Measurements from ENCODE around the gene CAPRIN1.
A peak's percentile ranks its signal among the peaks of the same experiment; 100 is the strongest.

The CAPRIN1 gene

GRCh38 chr11:34051349-34052035 is at the start of gene CAPRIN1:
CAPRIN1 (plus strand) TSS chr11:34051731; CDS start chr11:34052421, 690 bp downstream.
- peak; percentile 59 for DNase-seq (ENCODE audit: low read depth)

GRCh38 chr11:34002420-34002819 is 49.1 kb upstream of the CAPRIN1 start:
- no peak for DNase-seq (ENCODE audit: low read depth)

- DNase-seq (ENCODE audit: low read depth), result no peak
Observed at GRCh38 chr11:34004236-34004635, 47.3 kb upstream of the CAPRIN1 start.

GRCh38 chr11:34006876-34007275 is 44.7 kb upstream of the CAPRIN1 start:
- no peak for DNase-seq (ENCODE audit: low read depth)

- DNase-seq (ENCODE audit: low read depth), result no peak
Observed at GRCh38 chr11:34012734-34013133, 38.8 kb upstream of the CAPRIN1 start.

GRCh38 chr11:34013898-34014571 is 37.5 kb upstream of the CAPRIN1 start:
- DNase-seq (ENCODE audit: low read depth), result no peak

- DNase-seq (ENCODE audit: low read depth), result no peak
Observed at GRCh38 chr11:34021977-34022735, 29.4 kb upstream of the CAPRIN1 start.

- no peak for DNase-seq (ENCODE audit: low read depth)
Observed at GRCh38 chr11:34026432-34026831, 25.1 kb upstream of the CAPRIN1 start.

GRCh38 chr11:34027516-34028408 is 23.8 kb upstream of the CAPRIN1 start:
- DNase-seq (ENCODE audit: low read depth), result no peak

- DNase-seq (ENCODE audit: low read depth), result no peak
Observed at GRCh38 chr11:34028425-34028824, 23.1 kb upstream of the CAPRIN1 start.

GRCh38 chr11:34029176-34029575 is 22.4 kb upstream of the CAPRIN1 start:
- no peak for DNase-seq (ENCODE audit: low read depth)

GRCh38 chr11:34030382-34030781 is 21.1 kb upstream of the CAPRIN1 start:
- no peak for DNase-seq (ENCODE audit: low read depth)

- DNase-seq (ENCODE audit: low read depth), result no peak
Observed at GRCh38 chr11:34033399-34033798, 18.1 kb upstream of the CAPRIN1 start.

- DNase-seq (ENCODE audit: low read depth), result no peak
Observed at GRCh38 chr11:34034053-34034452, 17.5 kb upstream of the CAPRIN1 start.

- DNase-seq (ENCODE audit: low read depth), result no peak
Observed at GRCh38 chr11:34036456-34036855, 15.1 kb upstream of the CAPRIN1 start.

GRCh38 chr11:34037016-34037415 is 14.5 kb upstream of the CAPRIN1 start:
- no peak for DNase-seq (ENCODE audit: low read depth)

GRCh38 chr11:34040571-34040970 is 11.0 kb upstream of the CAPRIN1 start:
- DNase-seq (ENCODE audit: low read depth), result no peak

GRCh38 chr11:34044664-34045485 is 6.7 kb upstream of the CAPRIN1 start:
- no peak for DNase-seq (ENCODE audit: low read depth)

- DNase-seq (ENCODE audit: low read depth), result no peak
Observed at GRCh38 chr11:34049028-34049427, 2.5 kb upstream of the CAPRIN1 start.

- DNase-seq (ENCODE audit: low read depth), result no peak
Observed at GRCh38 chr11:34050581-34051348, 766 bp upstream of the CAPRIN1 start.

Measured in stimulated activated CD8-positive, alpha-beta memory T cell treated with anti-CD3 and anti-CD28 coated beads, Interleukin-7, amount 100 ng/mL, for 24 hours (primary cell).